Measurements from ENCODE around the gene CHD2. TPM values are rescaled to one million over a fixed set of nuclear protein-coding genes. Genes with fewer than 3 reads are reported as not detected.

CHD2 gene
- total RNA-seq, 2 experiments from 2014 or later, result 129 to 148 TPM

- no peak overlapping the region for H3K4me3 Mint-ChIP-seq
- H3K4me1 Mint-ChIP-seq, result peaks cover 81% of the 10 kb centered on the region
- POLR2A ChIA-PET, result no interaction called here
Observed at GRCh38 chr15:93019971-93020370, 119.8 kb downstream of the CHD2 start.

GRCh38 chr15:93020976-93021772 lies 121.0 kb downstream of the CHD2 start:
- H3K4me3 Mint-ChIP-seq, result peak overlapping the region; percentile 8
- H3K27ac Mint-ChIP-seq, result peak overlapping the region; percentile 85
- no peak for DNase-seq
- peaks cover 91% of the 10 kb centered on the region for H3K36me3 Mint-ChIP-seq (ENCODE audit: low read depth)
- ChIA-PET POLR2A (interaction anchor here (0.6 kb wide), 1 partner anchor 134 kb away, joined by 4 read pairs; no protein-coding TSS in a partner anchor), CTCF (interaction anchor here (0.6 to 1.0 kb wide), 4 partner anchors 16 to 1099 kb away, joined by 3 to 4 read pairs (median 4); no protein-coding TSS in a partner anchor)
- no peaks in the 10 kb centered on the region for H3K9me3 Mint-ChIP-seq
- no peaks in the 10 kb centered on the region for H3K27me3 Mint-ChIP-seq
- H3K4me1 Mint-ChIP-seq, result peaks cover 87% of the 10 kb centered on the region

More at GRCh38 chr15:93019971-93020370, 119.8 kb downstream of the CHD2 start:
- CTCF ChIA-PET, result interaction anchor here (0.7 kb wide), 1 partner anchor 1100 kb away, joined by 3 read pairs; no protein-coding TSS in a partner anchor
- Mint-ChIP-seq H3K9me3 (no peaks in the 10 kb centered on the region), H3K36me3 (ENCODE audit: low read depth) (peaks cover 91% of the 10 kb centered on the region), H3K27ac (peak overlapping the region; percentile 79), H3K27me3 (no peaks in the 10 kb centered on the region)
- DNase-seq, result no peak

- H3K27me3 Mint-ChIP-seq, result no peaks in the 10 kb centered on the region
- ChIA-PET POLR2A (no interaction called here), CTCF (interaction anchor here (1.3 kb wide), 1 partner anchor 310 kb away, joined by 3 read pairs; no protein-coding TSS in a partner anchor)
- H3K9me3 Mint-ChIP-seq, result no peaks in the 10 kb centered on the region
- H3K36me3 Mint-ChIP-seq (ENCODE audit: low read depth), result peaks cover 69% of the 10 kb centered on the region
- no peak overlapping the region for H3K27ac Mint-ChIP-seq
- H3K4me3 Mint-ChIP-seq, result no peak overlapping the region
- no peak for DNase-seq
- H3K4me1 Mint-ChIP-seq, result peaks cover 65% of the 10 kb centered on the region
Observed at GRCh38 chr15:93024293-93024692, 124.2 kb downstream of the CHD2 start.

GRCh38 chr15:93024716-93025624 lies 124.8 kb downstream of the CHD2 start:
- Mint-ChIP-seq H3K4me1 (peaks cover 66% of the 10 kb centered on the region), H3K36me3 (ENCODE audit: low read depth) (peaks cover 62% of the 10 kb centered on the region), H3K9me3 (no peaks in the 10 kb centered on the region), H3K27me3 (no peaks in the 10 kb centered on the region), H3K27ac (peak overlapping the region; percentile 84), H3K4me3 (no peak overlapping the region)
- ChIA-PET CTCF (interaction anchor here (1.0 to 2.2 kb wide), 4 partner anchors 10 to 310 kb away, joined by 3 to 5 read pairs (median 3); no protein-coding TSS in a partner anchor), POLR2A (no interaction called here)
- DNase-seq, result no peak

GRCh38 chr15:93025625-93025982 lies 125.5 kb downstream of the CHD2 start:
- Mint-ChIP-seq H3K36me3 (ENCODE audit: low read depth) (peaks cover 56% of the 10 kb centered on the region), H3K9me3 (no peaks in the 10 kb centered on the region), H3K4me3 (no peak overlapping the region), H3K27ac (peak overlapping the region; percentile 84), H3K27me3 (no peaks in the 10 kb centered on the region), H3K4me1 (peaks cover 65% of the 10 kb centered on the region)
- ChIA-PET CTCF (interaction anchor here (1.0 to 2.2 kb wide), 4 partner anchors 10 to 311 kb away, joined by 3 to 5 read pairs (median 3); no protein-coding TSS in a partner anchor), POLR2A (no interaction called here)
- no peak for DNase-seq

- DNase-seq, result no peak
- Mint-ChIP-seq H3K36me3 (ENCODE audit: low read depth) (peaks cover 49% of the 10 kb centered on the region), H3K9me3 (no peaks in the 10 kb centered on the region), H3K27me3 (no peaks in the 10 kb centered on the region), H3K27ac (no peak overlapping the region), H3K4me1 (peaks cover 59% of the 10 kb centered on the region), H3K4me3 (no peak overlapping the region)
- POLR2A ChIA-PET, result no interaction called here
- CTCF ChIA-PET, result interaction anchor here (1.0 to 2.2 kb wide), 2 partner anchors 9 to 229 kb away, joined by 3 to 5 read pairs; no protein-coding TSS in a partner anchor
Observed at GRCh38 chr15:93026380-93026817, 126.3 kb downstream of the CHD2 start.

- ChIA-PET POLR2A (no interaction called here), CTCF (interaction anchor here (0.6 to 2.2 kb wide), 6 partner anchors 8 to 993 kb away, joined by 3 to 5 read pairs (median 3); no protein-coding TSS in a partner anchor)
- DNase-seq, result no peak
- peaks cover 50% of the 10 kb centered on the region for H3K4me1 Mint-ChIP-seq
- H3K27me3 Mint-ChIP-seq, result no peaks in the 10 kb centered on the region
- H3K36me3 Mint-ChIP-seq (ENCODE audit: low read depth), result peaks cover 39% of the 10 kb centered on the region
- H3K9me3 Mint-ChIP-seq, result no peaks in the 10 kb centered on the region
- H3K27ac Mint-ChIP-seq, result no peak overlapping the region
- H3K4me3 Mint-ChIP-seq, result no peak overlapping the region
Observed at GRCh38 chr15:93027413-93027812, 127.3 kb downstream of the CHD2 start.

GRCh38 chr15:93028111-93028631 lies 128.0 kb downstream of the CHD2 start:
- no peaks in the 10 kb centered on the region for H3K9me3 Mint-ChIP-seq
- H3K36me3 Mint-ChIP-seq (ENCODE audit: low read depth), result peaks cover 31% of the 10 kb centered on the region
- ChIA-PET CTCF (interaction anchor here (0.8 to 1.5 kb wide), 5 partner anchors 9 to 230 kb away, joined by 3 to 4 read pairs (median 3); no protein-coding TSS in a partner anchor), POLR2A (no interaction called here)
- no peaks in the 10 kb centered on the region for H3K27me3 Mint-ChIP-seq
- no peak for DNase-seq
- H3K4me3 Mint-ChIP-seq, result no peak overlapping the region
- H3K27ac Mint-ChIP-seq, result peak overlapping the region; percentile 66
- peaks cover 43% of the 10 kb centered on the region for H3K4me1 Mint-ChIP-seq

- ChIA-PET POLR2A (no interaction called here), CTCF (interaction anchor here (0.8 to 1.5 kb wide), 5 partner anchors 8 to 231 kb away, joined by 3 to 4 read pairs (median 3); no protein-coding TSS in a partner anchor)
- Mint-ChIP-seq H3K36me3 (ENCODE audit: low read depth) (peaks cover 26% of the 10 kb centered on the region), H3K4me3 (no peak overlapping the region), H3K4me1 (peaks cover 38% of the 10 kb centered on the region), H3K27me3 (no peaks in the 10 kb centered on the region), H3K27ac (peak overlapping the region; percentile 66), H3K9me3 (no peaks in the 10 kb centered on the region)
- DNase-seq, result no peak
Observed at GRCh38 chr15:93028632-93029213, 128.6 kb downstream of the CHD2 start.

- Mint-ChIP-seq H3K4me3 (no peak overlapping the region), H3K9me3 (no peaks in the 10 kb centered on the region), H3K36me3 (ENCODE audit: low read depth) (peaks cover 20% of the 10 kb centered on the region), H3K27ac (peak overlapping the region; percentile 71), H3K4me1 (peaks cover 34% of the 10 kb centered on the region), H3K27me3 (no peaks in the 10 kb centered on the region)
- ChIA-PET CTCF (interaction anchor here (1.2 to 1.6 kb wide), 3 partner anchors 11 to 22 kb away, joined by 3 to 11 read pairs (median 5); no protein-coding TSS in a partner anchor), POLR2A (no interaction called here)
- DNase-seq, result no peak
Observed at GRCh38 chr15:93029214-93029835, 129.2 kb downstream of the CHD2 start.

- no peak for DNase-seq
- Mint-ChIP-seq H3K27ac (peak overlapping the region; percentile 71), H3K27me3 (no peaks in the 10 kb centered on the region), H3K4me1 (peaks cover 28% of the 10 kb centered on the region), H3K4me3 (no peak overlapping the region), H3K9me3 (no peaks in the 10 kb centered on the region), H3K36me3 (ENCODE audit: low read depth) (peaks cover 14% of the 10 kb centered on the region)
- ChIA-PET CTCF (interaction anchor here (0.7 to 1.6 kb wide), 10 partner anchors 10 to 1090 kb away, joined by 3 to 11 read pairs (median 3); no protein-coding TSS in a partner anchor), POLR2A (no interaction called here)
Observed at GRCh38 chr15:93029836-93030429, 129.8 kb downstream of the CHD2 start.

Measured in activated CD4-positive, alpha-beta T cell treated with anti-CD3 and anti-CD28 coated beads, Interleukin-2, amount 10 ng/mL, durations not matched to agents 7 days and 5 days (primary cell).